CD4-positive, alpha-beta T cell treated with Interleukin-4 for 4 hours (primary cell): ENCODE measurements around the gene ARMC8.

ENCODE experiments used
- DNase-seq: peaks from one replicate; pipeline ENCODE4 v3.0.0-alpha.2; 2020

ARMC8 gene

GRCh38 chr3:138314751-138315150 lies 127.7 kb downstream of the ARMC8 start:
- no peak for DNase-seq

DNA sequence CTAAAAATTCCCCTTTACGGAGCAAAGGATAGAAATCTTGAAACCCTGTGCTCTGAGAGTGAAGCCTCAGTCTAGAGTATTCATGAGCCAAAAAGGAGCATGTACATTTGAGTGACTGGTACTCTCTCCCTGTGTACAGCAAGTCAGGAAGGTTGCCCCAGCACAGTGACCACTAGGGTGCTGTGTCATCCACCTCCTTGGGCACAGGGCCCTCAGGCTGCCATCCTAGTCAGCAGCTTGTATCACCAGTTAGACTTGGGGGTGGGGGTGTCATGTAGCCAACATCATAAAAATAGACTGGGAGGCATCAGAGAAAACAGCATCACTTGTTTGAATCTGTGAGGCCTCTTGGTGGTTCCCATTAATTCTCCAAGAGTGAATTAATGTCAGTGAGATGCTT lies 130.6 kb downstream of the ARMC8 start:
- DNase-seq: no peak

DNA sequence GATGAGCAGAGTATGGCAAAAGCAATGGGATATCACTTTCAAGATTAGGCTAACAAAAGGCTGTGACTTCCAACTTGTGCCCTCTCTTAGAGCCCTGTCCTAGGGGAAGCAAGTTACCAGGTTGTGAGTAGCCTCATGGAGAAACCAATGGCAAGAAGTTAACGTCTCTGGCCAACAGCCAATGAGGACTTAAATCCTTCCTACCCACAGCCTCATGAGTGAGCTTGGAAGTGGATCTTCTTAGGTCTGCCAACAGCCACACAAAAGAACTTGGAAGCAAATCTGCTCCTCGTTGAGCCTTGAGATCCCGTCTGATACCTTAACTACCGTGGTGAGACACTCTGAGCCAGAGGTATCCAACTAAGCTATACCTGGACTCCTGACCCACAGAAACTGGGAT lies 136.9 kb downstream of the ARMC8 start:
- no peak for DNase-seq

GRCh38 chr3:138325990-138326389 lies 138.9 kb downstream of the ARMC8 start:
- no peak for DNase-seq

GRCh38 chr3:138326866-138327595 lies 139.9 kb downstream of the ARMC8 start:
- DNase-seq: no peak

- DNase-seq: peak; percentile 11
Observed at GRCh38 chr3:138327831-138328230, 140.7 kb downstream of the ARMC8 start.

- DNase-seq: no peak
Observed at GRCh38 chr3:138328341-138328740, 141.2 kb downstream of the ARMC8 start.

DNA sequence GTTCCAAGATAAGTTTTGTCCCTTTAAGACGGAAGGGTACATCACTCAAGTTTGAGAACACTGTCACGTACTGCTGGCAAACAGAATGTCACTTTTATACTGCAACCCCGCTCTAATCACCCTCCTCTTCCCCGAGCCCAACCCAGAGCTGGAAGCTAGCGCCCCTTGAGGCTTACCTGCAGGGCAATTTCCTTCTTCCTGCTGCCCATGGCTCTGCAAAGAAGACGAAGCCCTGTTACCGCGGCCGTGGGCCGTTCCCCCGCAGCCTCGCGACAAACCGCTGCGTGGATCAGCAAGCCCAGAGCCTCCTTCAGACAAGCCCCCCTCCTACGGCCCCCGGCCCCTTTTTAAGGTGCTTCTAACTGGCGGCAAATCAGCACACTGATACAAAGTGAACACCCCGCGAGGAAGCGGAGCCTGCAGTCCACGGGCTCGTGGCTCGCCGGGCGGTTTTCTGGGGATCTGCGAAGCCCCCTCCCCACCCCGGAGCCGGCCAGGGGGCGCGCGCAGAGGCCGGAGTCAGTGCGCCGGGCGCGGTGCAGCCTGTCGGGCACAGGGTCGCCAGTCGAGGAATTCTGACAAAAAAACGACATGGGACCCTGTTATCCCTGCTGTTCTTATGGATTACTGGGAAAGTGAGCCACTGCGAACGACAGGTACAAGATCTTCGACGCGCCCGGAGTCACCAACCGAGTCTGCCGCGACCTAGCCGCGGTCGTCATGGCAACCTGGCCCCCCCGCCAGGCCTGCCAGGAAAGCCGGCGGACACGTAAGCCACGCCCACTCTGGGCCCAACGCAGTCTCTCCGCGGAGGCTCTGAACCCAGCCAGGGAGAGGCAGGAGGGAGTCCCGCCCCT lies 142.3 kb downstream of the ARMC8 start, which contains the start of gene NME9:
TSS of gene NME9 (minus strand) at position 725 of the 857 bp plus-strand sequence. CDS start at position 209, 516 bp downstream.
- DNase-seq: peak; percentile 94

GRCh38 chr3:138329984-138330293 lies 142.8 kb downstream of the ARMC8 start:
- no peak for DNase-seq

DNA sequence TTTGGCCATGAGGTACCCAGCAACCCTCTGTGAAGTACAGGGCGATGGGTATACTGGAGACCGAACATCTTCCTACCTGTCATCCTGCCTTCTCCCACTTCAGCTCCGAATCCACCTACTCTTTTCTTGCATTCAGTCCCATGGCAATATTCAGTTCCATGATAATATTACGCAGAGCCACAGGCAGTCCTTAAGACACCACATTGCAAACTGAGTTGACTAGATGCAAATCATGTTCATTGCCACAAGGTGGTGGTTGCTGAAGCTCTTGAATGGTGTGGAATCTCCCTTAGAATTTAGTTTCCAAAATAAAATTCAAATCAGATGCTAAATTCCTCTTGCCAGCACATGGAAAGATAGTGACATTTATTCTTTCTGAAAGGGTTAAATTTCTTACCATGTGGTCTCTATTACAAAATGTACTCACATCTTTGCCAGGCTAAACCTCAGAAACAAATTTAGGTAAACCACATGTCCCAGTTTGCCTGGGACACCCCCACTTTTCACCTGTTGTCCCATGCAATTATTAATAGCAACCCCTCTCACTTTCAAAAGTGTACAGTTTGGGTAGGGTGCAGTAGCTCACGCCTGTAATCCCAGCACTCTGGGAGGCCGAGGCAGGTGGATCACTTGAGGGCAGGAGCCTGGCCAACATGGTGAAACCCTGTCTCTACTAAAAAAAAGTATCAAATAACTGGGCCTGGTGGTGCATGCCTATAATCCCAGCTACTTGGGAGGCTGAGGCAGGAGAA lies 144.2 kb downstream of the ARMC8 start:
- no peak for DNase-seq

DNA sequence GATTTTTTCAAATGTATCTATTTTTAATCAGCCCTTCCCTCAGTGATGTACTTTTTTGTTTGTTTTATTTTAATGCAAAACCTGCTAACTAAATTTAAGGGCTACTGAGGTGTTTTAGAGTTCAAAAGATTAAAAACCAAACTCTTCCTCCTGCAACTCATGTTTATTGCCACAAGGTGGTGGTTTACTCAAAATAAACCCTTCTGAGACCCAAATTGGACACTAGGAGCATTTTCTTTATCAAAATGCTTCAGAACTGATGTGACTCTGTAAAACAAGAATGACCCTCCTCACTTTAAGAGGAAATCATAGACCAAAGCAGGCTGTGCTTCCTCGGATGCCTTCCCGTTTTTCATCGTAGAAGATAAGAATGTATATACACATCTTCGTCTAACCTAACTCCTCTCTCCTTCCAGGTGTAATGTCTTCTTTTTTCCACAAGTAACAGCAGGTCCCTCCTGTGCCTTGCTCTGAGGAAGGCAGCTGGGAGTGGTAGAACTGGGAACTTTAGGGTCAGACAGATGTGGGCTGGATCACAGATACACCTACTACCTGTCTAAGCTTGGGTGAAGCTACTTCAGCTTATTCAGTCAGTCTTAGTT lies 145.5 kb downstream of the ARMC8 start:
- DNase-seq: peak; percentile 31

GRCh38 chr3:138334608-138335007 lies 147.5 kb downstream of the ARMC8 start:
- no peak for DNase-seq

GRCh38 chr3:138336454-138336999 lies 149.4 kb downstream of the ARMC8 start:
- no peak for DNase-seq

- DNase-seq: no peak
Observed at GRCh38 chr3:138338244-138338643, 151.1 kb downstream of the ARMC8 start.

- no peak for DNase-seq
Observed at GRCh38 chr3:138338811-138339210, 151.7 kb downstream of the ARMC8 start.

DNA sequence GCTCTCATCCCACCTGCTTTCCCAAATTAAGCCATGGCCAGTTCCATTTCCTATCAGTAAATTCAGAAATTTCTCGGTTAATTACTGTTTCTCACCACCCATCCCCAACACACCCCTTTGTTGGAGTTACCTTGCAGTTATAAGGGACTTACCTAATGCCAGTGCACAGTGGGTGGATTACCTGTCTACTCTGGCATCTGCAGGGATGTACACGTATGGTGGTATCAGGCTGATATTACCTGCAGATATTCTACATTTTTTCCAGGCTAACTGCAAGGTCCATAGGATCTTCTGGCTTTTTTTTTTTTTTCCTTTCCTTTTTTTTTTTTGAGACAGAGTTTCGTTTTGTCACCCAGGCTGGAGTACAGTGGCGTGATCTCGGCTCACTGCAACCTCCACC lies 153.4 kb downstream of the ARMC8 start:
- DNase-seq: no peak

GRCh38 chr3:138344754-138345153 lies 157.7 kb downstream of the ARMC8 start:
- no peak for DNase-seq
